BLaER1 (cell line): ENCODE data around the gene PTPRT.

Experiments
- H3K27ac ChIP-seq: shearing (Covaris generic); formaldehyde crosslinking; 2 replicates; pipeline ENCODE4 v1.8.1; 2022
- H3K27me3 ChIP-seq: shearing (Covaris generic); formaldehyde crosslinking; 2 replicates; pipeline ENCODE4 v1.8.1; 2022
- H3K36me3 ChIP-seq: shearing (Covaris generic); formaldehyde crosslinking; 2 replicates; pipeline ENCODE4 v1.8.1; 2022
- H3K4me1 ChIP-seq: shearing (Covaris generic); formaldehyde crosslinking; 2 replicates; pipeline ENCODE4 v1.8.1; 2022
- H3K4me2 ChIP-seq: shearing (Covaris generic); formaldehyde crosslinking; 2 replicates; pipeline ENCODE4 v1.8.1; 2022
- H3K4me3 ChIP-seq: shearing (Covaris generic); formaldehyde crosslinking; 2 replicates; pipeline ENCODE4 v1.8.1; 2022
- H3K9ac ChIP-seq: shearing (Covaris generic); formaldehyde crosslinking; 2 replicates; pipeline ENCODE4 v1.8.1; 2022
- H3K9me3 ChIP-seq: shearing (Covaris generic); formaldehyde crosslinking; 2 replicates; pipeline ENCODE4 v1.8.1; 2022
- H4K20me1 ChIP-seq: shearing (Covaris generic); formaldehyde crosslinking; 2 replicates; pipeline ENCODE4 v1.8.1; 2022
- Cebpa-rat ChIP-seq: shearing (Covaris generic); IDR thresholded peaks from 2 replicates; pipeline ENCODE4 v1.8.1; 2022

The PTPRT gene

GRCh38 chr20:42752620-42753019 is 437.1 kb downstream of the PTPRT start:
- Histone ChIP-seq H3K9ac (no peak overlapping the region), H3K27ac (no peak overlapping the region), H3K4me2 (no peak overlapping the region), H3K4me3 (no peak overlapping the region), H3K9me3 (no peaks in the 10 kb centered on the region), H3K4me1 (no peaks in the 10 kb centered on the region), H4K20me1 (no peaks in the 10 kb centered on the region), H3K27me3 (no peaks in the 10 kb centered on the region), H3K36me3 (no peaks in the 10 kb centered on the region)
- no peak for TF ChIP-seq Cebpa-rat

- no peak for TF ChIP-seq Cebpa-rat
- Histone ChIP-seq H3K9ac (no peak overlapping the region), H3K27ac (no peak overlapping the region), H3K9me3 (no peaks in the 10 kb centered on the region), H3K4me2 (no peak overlapping the region), H3K27me3 (no peaks in the 10 kb centered on the region), H3K4me1 (no peaks in the 10 kb centered on the region), H3K4me3 (no peak overlapping the region), H3K36me3 (no peaks in the 10 kb centered on the region), H4K20me1 (no peaks in the 10 kb centered on the region)
Measured at GRCh38 chr20:42749556-42749955, 440.1 kb downstream of the PTPRT start.

- H3K36me3 ChIP-seq: no peaks in the 10 kb centered on the region
- H3K9ac ChIP-seq: no peak overlapping the region
- no peaks in the 10 kb centered on the region for H4K20me1 ChIP-seq
- H3K4me2 ChIP-seq: no peak overlapping the region
- no peak overlapping the region for H3K27ac ChIP-seq
- no peaks in the 10 kb centered on the region for H3K27me3 ChIP-seq
- no peaks in the 10 kb centered on the region for H3K9me3 ChIP-seq
- H3K4me1 ChIP-seq: no peaks in the 10 kb centered on the region
- no peak for TF ChIP-seq Cebpa-rat
- H3K4me3 ChIP-seq: no peak overlapping the region
Measured at GRCh38 chr20:42747765-42748411, 441.8 kb downstream of the PTPRT start.

- Histone ChIP-seq H3K4me1 (no peaks in the 10 kb centered on the region), H3K4me2 (no peak overlapping the region), H3K27ac (no peak overlapping the region), H3K9ac (no peak overlapping the region), H3K4me3 (no peak overlapping the region), H3K27me3 (no peaks in the 10 kb centered on the region), H4K20me1 (no peaks in the 10 kb centered on the region), H3K36me3 (no peaks in the 10 kb centered on the region), H3K9me3 (no peaks in the 10 kb centered on the region)
- TF ChIP-seq Cebpa-rat: no peak
Measured at GRCh38 chr20:42744756-42745465, 444.8 kb downstream of the PTPRT start.

- Histone ChIP-seq H3K27me3 (no peaks in the 10 kb centered on the region), H3K4me3 (no peak overlapping the region), H3K27ac (no peak overlapping the region), H3K4me1 (no peaks in the 10 kb centered on the region), H3K4me2 (no peak overlapping the region), H4K20me1 (no peaks in the 10 kb centered on the region), H3K9ac (no peak overlapping the region), H3K9me3 (no peaks in the 10 kb centered on the region), H3K36me3 (no peaks in the 10 kb centered on the region)
- TF ChIP-seq Cebpa-rat: no peak
Measured at GRCh38 chr20:42742926-42743325, 446.8 kb downstream of the PTPRT start.

GRCh38 chr20:42741906-42742305 is 447.8 kb downstream of the PTPRT start:
- no peaks in the 10 kb centered on the region for H3K4me1 ChIP-seq
- no peaks in the 10 kb centered on the region for H3K36me3 ChIP-seq
- H3K4me2 ChIP-seq: no peak overlapping the region
- H3K9ac ChIP-seq: no peak overlapping the region
- no peak overlapping the region for H3K4me3 ChIP-seq
- no peaks in the 10 kb centered on the region for H3K27me3 ChIP-seq
- no peaks in the 10 kb centered on the region for H3K9me3 ChIP-seq
- no peak for TF ChIP-seq Cebpa-rat
- H4K20me1 ChIP-seq: no peaks in the 10 kb centered on the region
- H3K27ac ChIP-seq: no peak overlapping the region

GRCh38 chr20:42740226-42740870 is 449.4 kb downstream of the PTPRT start:
- H3K9ac ChIP-seq: no peak overlapping the region
- no peaks in the 10 kb centered on the region for H3K27me3 ChIP-seq
- H3K4me1 ChIP-seq: no peaks in the 10 kb centered on the region
- H3K4me3 ChIP-seq: no peak overlapping the region
- H3K27ac ChIP-seq: no peak overlapping the region
- no peak for TF ChIP-seq Cebpa-rat
- no peaks in the 10 kb centered on the region for H3K36me3 ChIP-seq
- H4K20me1 ChIP-seq: no peaks in the 10 kb centered on the region
- H3K4me2 ChIP-seq: no peak overlapping the region
- H3K9me3 ChIP-seq: no peaks in the 10 kb centered on the region

- Histone ChIP-seq H3K27ac (no peak overlapping the region), H3K36me3 (no peaks in the 10 kb centered on the region), H3K27me3 (no peaks in the 10 kb centered on the region), H3K4me2 (no peak overlapping the region), H4K20me1 (no peaks in the 10 kb centered on the region), H3K9me3 (no peaks in the 10 kb centered on the region), H3K4me3 (no peak overlapping the region), H3K9ac (no peak overlapping the region), H3K4me1 (no peaks in the 10 kb centered on the region)
- TF ChIP-seq Cebpa-rat: no peak
Measured at GRCh38 chr20:42739683-42740082, 450.0 kb downstream of the PTPRT start.

GRCh38 chr20:42735539-42735938 is 454.2 kb downstream of the PTPRT start:
- Histone ChIP-seq H3K9me3 (no peaks in the 10 kb centered on the region), H4K20me1 (no peaks in the 10 kb centered on the region), H3K36me3 (no peaks in the 10 kb centered on the region), H3K27me3 (no peaks in the 10 kb centered on the region), H3K9ac (no peak overlapping the region), H3K4me1 (no peaks in the 10 kb centered on the region), H3K4me3 (no peak overlapping the region), H3K27ac (no peak overlapping the region), H3K4me2 (no peak overlapping the region)
- no peak for TF ChIP-seq Cebpa-rat

GRCh38 chr20:42734660-42735368 is 454.9 kb downstream of the PTPRT start:
- Histone ChIP-seq H3K27ac (no peak overlapping the region), H3K4me3 (no peak overlapping the region), H4K20me1 (no peaks in the 10 kb centered on the region), H3K4me1 (no peaks in the 10 kb centered on the region), H3K4me2 (no peak overlapping the region), H3K27me3 (no peaks in the 10 kb centered on the region), H3K9ac (no peak overlapping the region), H3K9me3 (no peaks in the 10 kb centered on the region), H3K36me3 (no peaks in the 10 kb centered on the region)
- no peak for TF ChIP-seq Cebpa-rat
